ENCODE data around the gene OLA1. TPM values are rescaled to one million over a fixed set of nuclear protein-coding genes. Genes with fewer than 3 reads are reported as not detected.

The OLA1 gene
- total and polyA plus RNA-seq, 2 of the 13 experiments (the other 11 are each of a cell fraction or from before 2014, with no cell fraction given), result 153 to 241 TPM

- TF ChIP-seq NFATC3 (CRISPR knock-in tag; IDR thresholded peaks at IDR 0.05) (peak; percentile 97), HMG20A (CRISPR knock-in tag; IDR thresholded peaks at IDR 0.05; ENCODE audit: borderline replicate concordance) (no peak; the same call in 1 of the 2 replicates), ZNF143 (CRISPR knock-in tag; IDR thresholded peaks at IDR 0.05) (no peak), ZNF780A (CRISPR knock-in tag; IDR thresholded peaks at IDR 0.05) (peak; percentile 82; the same call in 1 of the 2 replicates), SMARCE1 (IDR thresholded peaks at IDR 0.05; ENCODE audit: borderline replicate concordance) (no peak), XRCC5 (optimal IDR thresholded peaks at IDR 0.05; ENCODE audit: low read length) (peak; percentile 64), ZFP1 (CRISPR knock-in tag; IDR thresholded peaks at IDR 0.05) (no peak), MZF1 (CRISPR knock-in tag; IDR thresholded peaks at IDR 0.05; ENCODE audit: borderline replicate concordance) (0 out of 2 replicates have a peak, but pooled peaks have one; percentile 72), ARID5B (CRISPR knock-in tag; IDR thresholded peaks at IDR 0.05) (peak; percentile 70), NBN (conservative IDR thresholded peaks at IDR 0.05) (no peak), ZNF260 (CRISPR knock-in tag; IDR thresholded peaks at IDR 0.05; ENCODE audit: borderline replicate concordance, low read depth) (0 out of 2 replicates have a peak, but pooled peaks have one; percentile 64), MED1 (CRISPR knock-in tag; IDR thresholded peaks at IDR 0.05) (peak; percentile 70), CENPT (CRISPR knock-in tag; IDR thresholded peaks at IDR 0.05; ENCODE audit: low read depth) (peak; percentile 30; the same call in 1 of the 2 replicates), PAWR (CRISPR knock-in tag; IDR thresholded peaks at IDR 0.05; ENCODE audit: borderline replicate concordance) (no peak), ZNF234 (CRISPR knock-in tag; conservative IDR thresholded peaks at IDR 0.05) (peak; percentile 69; the same call in 1 of the 2 replicates), GABPA (IDR thresholded peaks at IDR 0.05; ENCODE audit: low read depth, low read length) (peak; percentile 53), GABPA (CRISPR knock-in tag; IDR thresholded peaks at IDR 0.05; ENCODE audit: low read depth) (peak; percentile 77), TAF15 (IDR thresholded peaks at IDR 0.05; ENCODE audit: low read depth, low read length, poor library complexity, severe bottlenecking) (peak; percentile 77), SUZ12 (IDR thresholded peaks at IDR 0.05; ENCODE audit: low read depth, low read length) (no peak), EHMT2 (IDR thresholded peaks at IDR 0.05; ENCODE audit: borderline replicate concordance, low read depth, low read length) (no peak), ZBTB49 (CRISPR knock-in tag; IDR thresholded peaks at IDR 0.05; ENCODE audit: borderline replicate concordance) (peak; percentile 75; the same call in 1 of the 2 replicates), PHB2 (IDR thresholded peaks at IDR 0.05; ENCODE audit: partially characterized antibody) (no peak), SNRNP70 (IDR thresholded peaks at IDR 0.05; ENCODE audit: low read depth, low read length) (no peak), HCFC1 (IDR thresholded peaks at IDR 0.05; ENCODE audit: low read depth, low read length) (no peak; the same call in 1 of the 2 replicates), MTF1 (CRISPR knock-in tag; IDR thresholded peaks at IDR 0.05) (peak; percentile 92), MED8 (CRISPR knock-in tag; IDR thresholded peaks at IDR 0.05; ENCODE audit: insufficient replicate concordance) (peak; percentile 77)
Measured at GRCh38 chr2:174248187-174248997, at the start of gene OLA1 (continued).

Data from HepG2 (cell line).